ENCODE data around the gene PSTPIP1. TPM values are rescaled to one million over a fixed set of nuclear protein-coding genes. Genes with fewer than 3 reads are reported as not detected.

PSTPIP1 gene
- total RNA-seq, 6 experiments from 2014 or later = 1.2 to 4.9 (median 2.2) TPM

- intact Hi-C loops (cut with DNase I) = no loop called here
- ATAC-seq (no peak), DNase-seq (no peak)
- Histone ChIP-seq H3K27me3 (no peaks in the 10 kb centered on the region), H3K36me3 (peaks cover 0 to 14% (median 3%) of the 10 kb centered on the region in 4 donors), H3K4me3 (no peak overlapping the region), H3K4me1 (peaks cover 0 to 18% (median 0%) of the 10 kb centered on the region in 4 donors), H3K27ac (no peak overlapping the region), H3K9me3 (peaks cover 0 to under 1% (median 0%) of the 10 kb centered on the region in 4 donors)
- TF ChIP-seq POLR2A (IDR thresholded peaks at IDR 0.05) = no peak
- TF ChIP-seq, protein P1, sequence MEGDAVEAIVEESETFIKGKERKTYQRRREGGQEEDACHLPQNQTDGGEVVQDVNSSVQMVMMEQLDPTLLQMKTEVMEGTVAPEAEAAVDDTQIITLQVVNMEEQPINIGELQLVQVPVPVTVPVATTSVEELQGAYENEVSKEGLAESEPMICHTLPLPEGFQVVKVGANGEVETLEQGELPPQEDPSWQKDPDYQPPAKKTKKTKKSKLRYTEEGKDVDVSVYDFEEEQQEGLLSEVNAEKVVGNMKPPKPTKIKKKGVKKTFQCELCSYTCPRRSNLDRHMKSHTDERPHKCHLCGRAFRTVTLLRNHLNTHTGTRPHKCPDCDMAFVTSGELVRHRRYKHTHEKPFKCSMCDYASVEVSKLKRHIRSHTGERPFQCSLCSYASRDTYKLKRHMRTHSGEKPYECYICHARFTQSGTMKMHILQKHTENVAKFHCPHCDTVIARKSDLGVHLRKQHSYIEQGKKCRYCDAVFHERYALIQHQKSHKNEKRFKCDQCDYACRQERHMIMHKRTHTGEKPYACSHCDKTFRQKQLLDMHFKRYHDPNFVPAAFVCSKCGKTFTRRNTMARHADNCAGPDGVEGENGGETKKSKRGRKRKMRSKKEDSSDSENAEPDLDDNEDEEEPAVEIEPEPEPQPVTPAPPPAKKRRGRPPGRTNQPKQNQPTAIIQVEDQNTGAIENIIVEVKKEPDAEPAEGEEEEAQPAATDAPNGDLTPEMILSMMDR (IDR thresholded peaks at IDR 0.05) = no peak
- WGBS (ENCODE audit: insufficient coverage, low coverage, low lambda C conversion rate, missing lambda C conversion rate) = 90% methylated on average over 2 of the region's 2 CpGs
Observed at GRCh38 chr15:77053709-77054108, 58.8 kb downstream of the PSTPIP1 start.

DNA sequence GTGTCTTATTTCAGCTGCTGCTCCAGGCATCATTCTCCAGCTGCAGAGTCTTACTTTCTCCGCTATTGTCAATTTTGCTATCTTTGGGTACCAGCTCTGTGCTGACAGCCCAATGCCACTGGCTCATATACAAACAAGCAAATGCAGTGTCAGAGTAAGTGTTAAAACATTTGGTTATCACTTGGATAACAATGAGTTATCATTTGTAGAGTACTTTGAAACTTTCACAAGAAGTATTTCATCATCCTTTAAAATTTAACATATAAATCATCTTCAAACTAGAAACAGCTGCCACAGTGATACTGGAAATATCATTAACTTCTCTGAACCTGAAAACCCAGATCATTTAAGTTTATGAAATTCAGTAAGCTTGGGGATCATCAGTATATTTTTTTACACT is 62.1 kb downstream of the PSTPIP1 start:
- Histone ChIP-seq H3K9me3 (no peaks in the 10 kb centered on the region), H3K36me3 (peaks cover 0 to 5% (median 0%) of the 10 kb centered on the region in 4 donors), H3K4me1 (peaks cover 0 to 52% (median 10%) of the 10 kb centered on the region in 4 donors), H3K27me3 (no peaks in the 10 kb centered on the region), H3K27ac (no peak overlapping the region), H3K4me3 (no peak overlapping the region)
- DNase-seq = no peak
- 86% methylated on average over 1 of the region's 1 CpG for WGBS (ENCODE audit: insufficient coverage, low coverage, low lambda C conversion rate, missing lambda C conversion rate)
- ATAC-seq = no peak
- TF ChIP-seq, protein P1 (IDR thresholded peaks at IDR 0.05) = no peak
- no peak for TF ChIP-seq POLR2A (IDR thresholded peaks at IDR 0.05)
- intact Hi-C loops (cut with DNase I) = no loop called here

GRCh38 chr15:77057685-77058084 is 62.8 kb downstream of the PSTPIP1 start:
- Histone ChIP-seq H3K9me3 (no peaks in the 10 kb centered on the region), H3K4me1 (peaks cover 0 to 58% (median 10%) of the 10 kb centered on the region in 4 donors), H3K27me3 (no peaks in the 10 kb centered on the region), H3K4me3 (no peak overlapping the region), H3K27ac (no peak overlapping the region), H3K36me3 (no peaks in the 10 kb centered on the region)
- intact Hi-C loops (cut with DNase I) = no loop called here
- ATAC-seq (no peak), DNase-seq (no peak)
- TF ChIP-seq POLR2A (IDR thresholded peaks at IDR 0.05) = no peak
- TF ChIP-seq, protein P1 (IDR thresholded peaks at IDR 0.05) = no peak
- WGBS (ENCODE audit: insufficient coverage, low coverage, low lambda C conversion rate, missing lambda C conversion rate) = 87% methylated on average over 4 of the region's 4 CpGs

GRCh38 chr15:77058468-77058867 is 63.5 kb downstream of the PSTPIP1 start:
- intact Hi-C loops (cut with DNase I) = no loop called here
- ATAC-seq = peak; percentile 44 to 77 (median 62)
- DNase-seq = no peak
- H3K4me3 ChIP-seq = no peak overlapping the region
- WGBS (ENCODE audit: insufficient coverage, low coverage, low lambda C conversion rate, missing lambda C conversion rate) = 14% methylated on average over 4 of the region's 4 CpGs
- peaks cover 0 to 66% (median 11%) of the 10 kb centered on the region in 4 donors for H3K4me1 ChIP-seq
- no peaks in the 10 kb centered on the region for H3K36me3 ChIP-seq
- H3K27ac ChIP-seq = peak overlapping the region in 1 of 3 donors; percentile 13
- no peaks in the 10 kb centered on the region for H3K9me3 ChIP-seq
- H3K27me3 ChIP-seq = no peaks in the 10 kb centered on the region
- TF ChIP-seq POLR2A (IDR thresholded peaks at IDR 0.05) = no peak
- TF ChIP-seq, protein P1 (IDR thresholded peaks at IDR 0.05) = no peak

Data from right lobe of liver (tissue), 6 donors.